PC-9 (cell line): ENCODE results near the gene KDM4B. TPM values are rescaled to one million over a fixed set of nuclear protein-coding genes. Genes with fewer than 3 reads are reported as not detected.

Source experiments
- BruUV-seq: library from RNA; stranded (reverse); fragments of 400-500 nt; replicated peaks from 2 replicates; lab custom pipeline; 2021; lab: Mats Ljungman, UMichigan
- CTCF ChIA-PET: fragments of 300-600 bp; sonication (Branson Sonifier 250); formaldehyde crosslinking; loops from one replicate; lab custom pipeline; 2022; ENCODE audit warnings: antibody characterized with exemption; lab: Charles Lee
- POLR2A ChIA-PET: fragments of 300-600 bp; sonication (Branson Sonifier 250); formaldehyde crosslinking; loops from one replicate; lab custom pipeline; 2022; ENCODE audit warnings: antibody characterized with exemption; ENCODE audit not compliant: unreplicated experiment; lab: Charles Lee
- DNase-seq, 2 experiments: peaks; one replicate each; pipeline versions ENCODE4 v3.0.0 to v3.0.0-alpha.2; 2015 to 2022; ENCODE audit warnings: mixed read lengths in 1 of 2
- H2AFZ ChIP-seq: fragments of 200-600 bp; sonication (generic); 2 replicates; pipeline ENCODE4 v1.8.1; 2017; ENCODE audit warnings: antibody characterized with exemption
- H3F3A ChIP-seq: fragments of 200-600 bp; sonication (generic); 2 replicates; pipeline ENCODE4 v1.8.1; 2017; ENCODE audit warnings: antibody characterized with exemption, mild to moderate bottlenecking, low read depth; ENCODE audit not compliant: insufficient read depth
- H3K27ac ChIP-seq: fragments of 200-600 bp; sonication (generic); 2 replicates; pipeline ENCODE4 v1.6.1; 2016; ENCODE audit warnings: mixed run types
- H3K27me3 ChIP-seq: fragments of 200-600 bp; sonication (generic); 2 replicates; pipeline ENCODE4 v1.6.1; 2016; ENCODE audit warnings: low read depth, mixed run types; ENCODE audit not compliant: insufficient read depth
- H3K36me3 ChIP-seq: fragments of 200-600 bp; sonication (generic); 2 replicates; pipeline ENCODE4 v1.6.1; 2016; ENCODE audit warnings: low read depth, mixed run types
- H3K4me1 ChIP-seq: fragments of 200-600 bp; sonication (generic); replicated peaks from 2 replicates; pipeline ENCODE4 v1.6.1; 2016; ENCODE audit warnings: mixed run types; ENCODE audit not compliant: insufficient read depth
- H3K4me2 ChIP-seq: fragments of 200-600 bp; sonication (generic); 2 replicates; pipeline ENCODE4 v1.6.1; 2017; ENCODE audit warnings: mixed run types
- H3K4me3 ChIP-seq: fragments of 200-600 bp; sonication (generic); 2 replicates; pipeline ENCODE4 v1.6.1; 2016; ENCODE audit warnings: mixed run types
- H3K79me2 ChIP-seq: fragments of 200-600 bp; sonication (generic); 2 replicates; pipeline ENCODE4 v1.6.1; 2017; ENCODE audit warnings: low read depth, mixed run types
- H3K9me2 ChIP-seq: fragments of 200-600 bp; sonication (generic); 2 replicates; pipeline ENCODE4 v1.8.1; 2017; ENCODE audit warnings: mild to moderate bottlenecking; ENCODE audit not compliant: insufficient read depth
- H3K9me3 ChIP-seq: fragments of 200-600 bp; sonication (generic); 2 replicates; pipeline ENCODE4 v1.8.1; 2016; ENCODE audit warnings: low read depth; ENCODE audit not compliant: insufficient read depth
- H4K20me1 ChIP-seq: fragments of 200-600 bp; sonication (generic); 2 replicates; pipeline ENCODE4 v1.8.1; 2017; ENCODE audit not compliant: insufficient read depth
- CTCF ChIP-seq: fragments of 200-600 bp; sonication (generic); conservative IDR thresholded peaks from 2 replicates; pipeline ENCODE4 v1.6.1; 2017; ENCODE audit warnings: mixed run types, antibody characterized with exemption, mild to moderate bottlenecking, moderate library complexity
- EZH2 ChIP-seq: fragments of 200-600 bp; sonication (generic); IDR thresholded peaks from 2 replicates; pipeline ENCODE4 v1.8.0; 2017; ENCODE audit warnings: antibody characterized with exemption, low read depth
- intact Hi-C: fragments of 100-400 bp; cut with micrococcal nuclease; formaldehyde crosslinking; loops from one replicate; pipeline ENCODE4 v1.10.0; 2022; ENCODE audit not compliant: unreplicated experiment
- total RNA-seq: library from RNA; stranded (reverse); gene quantifications from 2 replicates; pipeline ENCODE4 v1.2.3, GENCODE V29; 2021

Gene KDM4B
- total RNA-seq, 1 experiment from 2014 or later: 19.5 TPM

DNA sequence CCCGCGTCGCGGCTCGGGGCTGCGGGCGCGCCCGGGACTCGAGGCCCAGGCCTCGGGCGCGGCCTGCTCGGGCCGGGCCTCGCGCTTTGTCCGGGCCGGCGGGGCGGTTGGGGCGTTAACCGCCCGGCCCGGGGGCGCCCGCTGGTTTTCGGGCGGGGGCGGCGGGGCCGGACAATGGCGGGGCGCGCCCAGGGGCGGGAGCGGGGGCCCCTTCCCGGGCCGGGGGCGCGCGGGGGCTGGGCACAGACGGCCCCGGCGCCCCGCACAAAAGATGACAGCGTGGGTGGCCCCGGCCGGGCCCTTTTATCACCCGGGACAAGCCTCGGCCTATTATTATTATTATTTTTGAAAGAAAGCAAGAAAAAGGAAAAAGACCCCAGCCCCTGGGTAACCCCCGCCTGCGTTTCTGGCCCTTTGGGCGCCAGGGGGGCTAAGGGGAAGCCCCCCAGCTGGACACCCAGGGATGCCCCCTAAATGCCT lies 419 bp downstream of the KDM4B start:
- ChIA-PET POLR2A (no interaction called here), CTCF (interaction anchor here (0.6 kb wide), 1 partner anchor 117 kb away, joined by 3 read pairs; no protein-coding TSS in a partner anchor)
- Histone ChIP-seq H3K36me3 (no peaks in the 10 kb centered on the region), H3K27ac (no peak overlapping the region), H3K9me2 (no peaks in the 10 kb centered on the region), H3F3A (peaks cover 11% of the 10 kb centered on the region), H4K20me1 (peaks cover 4% of the 10 kb centered on the region; the same call in 1 of the 2 replicates), H3K4me2 (peak overlapping the region; percentile 82), H3K4me3 (peak overlapping the region; percentile 62; the same call in 1 of the 2 replicates), H2AFZ (no peak overlapping the region), H3K4me1 (peaks cover 31% of the 10 kb centered on the region), H3K9me3 (no peaks in the 10 kb centered on the region), H3K79me2 (peaks cover 41% of the 10 kb centered on the region), H3K27me3 (no peaks in the 10 kb centered on the region)
- intact Hi-C loops: no loop called here
- BruUV-seq: no TSS peak
- no peak for TF ChIP-seq EZH2
- DNase-seq: no peak

- Histone ChIP-seq H3F3A (peaks cover 11% of the 10 kb centered on the region), H3K79me2 (peaks cover 43% of the 10 kb centered on the region), H3K9me2 (no peaks in the 10 kb centered on the region), H3K27ac (no peak overlapping the region), H3K4me2 (peak overlapping the region; percentile 82), H2AFZ (no peak overlapping the region), H3K27me3 (no peaks in the 10 kb centered on the region), H3K4me1 (peaks cover 31% of the 10 kb centered on the region), H4K20me1 (peaks cover 4% of the 10 kb centered on the region; the same call in 1 of the 2 replicates), H3K9me3 (no peaks in the 10 kb centered on the region), H3K4me3 (peak overlapping the region; percentile 62), H3K36me3 (no peaks in the 10 kb centered on the region)
- no peak for TF ChIP-seq CTCF
- TF ChIP-seq EZH2: no peak
- intact Hi-C loops: loop anchor here (5.0 kb wide), 1 partner anchor 58 kb away; no protein-coding TSS in a partner anchor
- ChIA-PET CTCF (interaction anchor here (0.7 kb wide), 1 partner anchor 55 kb away, joined by 8 read pairs; no protein-coding TSS in a partner anchor), POLR2A (no interaction called here)
- TSS peak; percentile 75 for BruUV-seq
- DNase-seq: no peak
Observed at GRCh38 chr19:4969772-4970531, 1.0 kb downstream of the KDM4B start.

GRCh38 chr19:4970558-4971423 lies 1.9 kb downstream of the KDM4B start:
- CTCF ChIA-PET: interaction anchor here (0.7 kb wide), 1 partner anchor 56 kb away, joined by 8 read pairs; no protein-coding TSS in a partner anchor
- TF ChIP-seq CTCF (no peak), EZH2 (no peak)
- no peak for DNase-seq
- Histone ChIP-seq H2AFZ (no peak overlapping the region), H3K36me3 (no peaks in the 10 kb centered on the region), H3K9me2 (no peaks in the 10 kb centered on the region), H3K79me2 (peaks cover 45% of the 10 kb centered on the region), H3F3A (peaks cover 11% of the 10 kb centered on the region), H3K27me3 (no peaks in the 10 kb centered on the region), H3K27ac (no peak overlapping the region), H3K9me3 (no peaks in the 10 kb centered on the region), H3K4me1 (peaks cover 31% of the 10 kb centered on the region), H3K4me3 (peak overlapping the region; percentile 62; the same call in 1 of the 2 replicates), H3K4me2 (peak overlapping the region; percentile 82), H4K20me1 (peaks cover 4% of the 10 kb centered on the region; the same call in 1 of the 2 replicates)
- BruUV-seq: no TSS peak
- intact Hi-C loops: loop anchor here (5.0 kb wide), 1 partner anchor 58 kb away; no protein-coding TSS in a partner anchor
- POLR2A ChIA-PET: interaction anchor here (0.5 kb wide), 1 partner anchor 222 kb away, joined by 3 read pairs; no protein-coding TSS in a partner anchor
